A549 (cell line): ENCODE data around the gene STX8. TPM values are rescaled to one million over a fixed set of nuclear protein-coding genes. Genes with fewer than 3 reads are reported as not detected.

ENCODE experiments used
- ATAC-seq, 2 experiments: fragments of 200-7000 bp in 1 of 2; fragments of >200 bp in 1 of 2; cut with Nextera tagmentation in 1 of 2; cut with Tn5 transposase in 1 of 2; 3 replicates each; pipeline versions ENCODE4 v1.8.0 to v1.9.1; 2018 to 2020; ENCODE audit warnings: mild to moderate bottlenecking in 1 of 2, moderate library complexity in 1 of 2
- CTCF ChIA-PET: fragments of 300-600 bp; sonication (Branson Sonifier 250); formaldehyde crosslinking; extraction: SDS; loops from one replicate; lab custom pipeline; 2021; ENCODE audit warnings: antibody characterized with exemption, inconsistent platforms; lab: Yijun Ruan, JAX
- POLR2A ChIA-PET: fragments of 350-600 bp; formaldehyde crosslinking; extraction: SDS; loops from one replicate; lab custom pipeline; 2021; ENCODE audit warnings: antibody characterized with exemption, inconsistent platforms; lab: Yijun Ruan, JAX
- DNase-seq, 2 experiments: peaks; one replicate each; pipeline versions ENCODE4 v3.0.0 to v3.0.0-alpha.2; 2011 to 2016; ENCODE audit warnings: low read depth in 1 of 2, low spot score in 1 of 2
- FAIRE-seq: peaks from 2 replicates; lab custom pipeline; 2011; peaks lifted over from hg19 to GRCh38; lab: Jason Lieb, UNC
- H3K27ac ChIP-seq, 2 experiments: fragments of >200 bp; sonication (Bioruptor Twin); formaldehyde crosslinking; 3 replicates each; pipeline ENCODE4 v1.5.1; 2016 to 2017
- H3K4me1 ChIP-seq: fragments of >200 bp; sonication (Bioruptor Twin); formaldehyde crosslinking; 3 replicates; pipeline ENCODE4 v1.6.1; 2016
- H3K4me2 ChIP-seq: fragments of >200 bp; sonication (Bioruptor Twin); formaldehyde crosslinking; 3 replicates; pipeline ENCODE4 v1.6.1; 2016
- H3K4me3 ChIP-seq: fragments of >200 bp; sonication (Bioruptor Twin); formaldehyde crosslinking; 3 replicates; pipeline ENCODE4 v1.5.1; 2016
- H3K9me3 ChIP-seq: fragments of >200 bp; sonication (Bioruptor Twin); formaldehyde crosslinking; 3 replicates; pipeline ENCODE4 v1.6.1; 2016
- CEBPB ChIP-seq, 2 experiments: fragments of >200 bp in 1 of 2; sonication (Bioruptor Twin) in 1 of 2; formaldehyde crosslinking in 1 of 2; IDR thresholded peaks; 2 replicates each; pipeline ENCODE4 v1.6.1; 2012 to 2016
- CHD2 ChIP-seq: fragments of 150-350 bp; IDR thresholded peaks from 2 replicates; pipeline ENCODE4 v1.6.1; 2014; ENCODE audit warnings: low read length; ENCODE audit not compliant: partially characterized antibody
- CHD4 ChIP-seq: fragments of 200-600 bp; sonication (generic); IDR thresholded peaks from 2 replicates; pipeline ENCODE4 v1.6.1; 2016; ENCODE audit warnings: antibody characterized with exemption, mild to moderate bottlenecking, borderline replicate concordance
- EHF ChIP-seq: fragments of 250-450 bp; sonication (Bioruptor Pico); IDR thresholded peaks from 2 replicates; pipeline ENCODE4 v1.5.0; 2020; ENCODE audit warnings: mild to moderate bottlenecking
- FOSB ChIP-seq: fragments of 250-450 bp; sonication (Bioruptor Pico); IDR thresholded peaks from 2 replicates; pipeline ENCODE4 v1.5.0; 2020; ENCODE audit warnings: mild to moderate bottlenecking, moderate library complexity
- FOSL2 ChIP-seq, 2 experiments: fragments of 450-650 bp in 1 of 2; fragments of >200 bp in 1 of 2; sonication (Bioruptor Twin) in 1 of 2; formaldehyde crosslinking; IDR thresholded peaks; 2 replicates each; pipeline versions ENCODE4 v1.5.0 to v1.6.1; 2016 to 2020; ENCODE audit warnings: mild to moderate bottlenecking in 1 of 2, moderate library complexity in 1 of 2
- HDAC2 ChIP-seq: fragments of 200-600 bp; sonication (generic); IDR thresholded peaks from 2 replicates; pipeline ENCODE4 v1.6.1; 2016
- HOXB5 ChIP-seq: fragments of 250-450 bp; sonication (Bioruptor Pico); IDR thresholded peaks from 2 replicates; pipeline ENCODE4 v1.5.0; 2020; ENCODE audit warnings: mild to moderate bottlenecking, moderate library complexity
- JUN ChIP-seq, 2 experiments: fragments of >200 bp; sonication (Bioruptor Twin); formaldehyde crosslinking; IDR thresholded peaks; 2 replicates in 1 of 2; 3 replicates in 1 of 2; pipeline ENCODE4 v1.6.1; 2016 to 2017
- KDM1A ChIP-seq: fragments of 200-600 bp; sonication (generic); IDR thresholded peaks from 2 replicates; pipeline ENCODE4 v1.6.1; 2016; ENCODE audit warnings: low read depth, mild to moderate bottlenecking
- MAFK ChIP-seq: fragments of 450-650 bp; IDR thresholded peaks from 2 replicates; pipeline ENCODE4 v1.6.1; 2014; ENCODE audit not compliant: partially characterized antibody
- MAZ ChIP-seq: fragments of 150-350 bp; IDR thresholded peaks from 2 replicates; pipeline ENCODE4 v1.6.1; 2014; ENCODE audit warnings: antibody characterized with exemption, low read depth, low read length, borderline replicate concordance
- NFE2L2 ChIP-seq: fragments of 150-350 bp; conservative IDR thresholded peaks from 2 replicates; pipeline ENCODE4 v1.6.1; 2014; ENCODE audit warnings: low read length
- NR3C1 ChIP-seq: fragments of >200 bp; sonication (Bioruptor Twin); formaldehyde crosslinking; IDR thresholded peaks from 3 replicates; pipeline ENCODE4 v1.6.1; 2017
- PHF8 ChIP-seq: fragments of 200-600 bp; sonication (generic); IDR thresholded peaks from 2 replicates; pipeline ENCODE4 v1.6.1; 2016; ENCODE audit warnings: low read depth, mild to moderate bottlenecking, antibody characterized with exemption, moderate library complexity, borderline replicate concordance
- POLR2A ChIP-seq: IDR thresholded peaks from 2 replicates; pipeline ENCODE4 v1.6.1; 2012; ENCODE audit warnings: mild to moderate bottlenecking, low read length
- POLR2AphosphoS2 ChIP-seq: conservative IDR thresholded peaks from 2 replicates; pipeline ENCODE4 v1.6.1; 2012; ENCODE audit warnings: low read length, improper control_type of control experiment, inconsistent platforms
- SMC3 ChIP-seq: fragments of >200 bp; sonication (Bioruptor Twin); formaldehyde crosslinking; IDR thresholded peaks from 3 replicates; pipeline ENCODE4 v1.6.1; 2018; ENCODE audit warnings: inconsistent platforms
- ZFP36 ChIP-seq: fragments of 450-650 bp; IDR thresholded peaks from 2 replicates; pipeline ENCODE4 v1.6.1; 2014; ENCODE audit warnings: borderline replicate concordance; ENCODE audit not compliant: partially characterized antibody
- ZNF302 ChIP-seq: fragments of 250-450 bp; sonication (Bioruptor Pico); IDR thresholded peaks from 2 replicates; pipeline ENCODE4 v1.9.0; 2021; ENCODE audit warnings: inconsistent platforms, mild to moderate bottlenecking, moderate library complexity
- ZSCAN20 ChIP-seq: fragments of 250-450 bp; sonication (Bioruptor Pico); IDR thresholded peaks from 2 replicates; pipeline ENCODE4 v1.8.0; 2022; ENCODE audit warnings: mild to moderate bottlenecking, moderate library complexity
- WGBS: methylation state at CpG from one replicate; pipeline ENCODE4 v1.1.6; 2017; ENCODE audit errors: missing lambda C conversion rate; 5-methylcytosine and 5-hydroxymethylcytosine counted together
- polyA plus RNA-seq, 4 experiments: library from polyadenylated mRNA; depleted of rRNA in 3 of 4; stranded (reverse); fragments of >200 nt; fragmentation: RNase III in 1 of 4; extraction: RNeasy Plus Mini Kit Qiagen cat#74134 plus additional on column Dnase treatment in 1 of 4; gene quantifications; 2 replicates in 3 of 4; 3 replicates in 1 of 4; pipeline ENCODE4 v1.2.3, GENCODE V29; 2011 to 2017
- TF ChIP-seq, protein P1 (sequence below): fragments of >200 bp; sonication (Bioruptor Twin); formaldehyde crosslinking; IDR thresholded peaks from 3 replicates; pipeline ENCODE4 v1.6.1; 2016
- TF ChIP-seq, protein P2 (sequence below): fragments of 250-450 bp; sonication (Bioruptor Pico); IDR thresholded peaks from 2 replicates; pipeline ENCODE4 v1.5.0; 2021; ENCODE audit warnings: mild to moderate bottlenecking, moderate library complexity, borderline replicate concordance
- TF ChIP-seq, protein P3 (sequence below): fragments of 150-350 bp; IDR thresholded peaks from 2 replicates; pipeline ENCODE4 v1.6.1; 2014; ENCODE audit warnings: low read depth, mild to moderate bottlenecking, low read length

STX8 gene
- polyA plus RNA-seq, 2 of the 4 experiments (the other 2 are of a cell fraction) = 93.6 to 168 TPM

DNA sequence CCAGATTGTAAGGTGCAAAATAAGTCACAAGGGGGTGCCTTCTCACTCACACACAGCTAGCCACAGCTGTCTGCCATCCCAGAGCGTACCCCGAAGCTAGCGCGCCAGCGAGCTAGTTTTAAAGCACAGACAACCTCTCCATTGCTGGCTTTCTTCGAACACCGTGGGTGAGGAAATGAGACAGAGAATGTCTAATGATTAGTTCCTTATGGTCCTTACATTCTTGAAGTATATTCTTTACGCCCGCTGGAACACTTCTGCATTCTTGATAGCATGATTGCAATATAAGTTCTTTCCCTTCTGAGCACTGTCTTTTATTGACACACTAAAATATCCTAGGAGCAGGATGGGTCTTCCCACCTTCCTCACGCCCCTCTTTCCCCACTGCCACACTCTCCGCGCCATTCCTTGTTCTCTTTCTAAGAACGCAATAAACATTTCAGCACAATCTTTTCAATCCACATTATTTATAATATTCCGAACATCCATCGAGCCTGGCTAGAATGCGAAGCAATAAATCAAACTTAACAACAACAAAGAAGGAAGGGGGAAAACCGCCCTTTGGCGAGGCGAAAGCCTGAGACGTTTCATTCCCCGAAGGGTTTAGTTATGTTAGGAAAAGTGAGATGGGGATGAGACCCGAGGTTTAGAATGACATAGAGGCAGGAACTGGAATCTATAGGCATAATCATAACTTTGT is 303.0 kb downstream of the STX8 start:
- POLR2A ChIA-PET = no interaction called here
- no peak for DNase-seq
- no peaks in the 10 kb centered on the region for H3K9me3 ChIP-seq
- TF ChIP-seq SMC3 (0 out of 3 replicates have a peak, but pooled peaks have one; percentile 11), CEBPB (IDR thresholded peaks at IDR 0.05) (no peak)
- TF ChIP-seq, all 56 proteins: peak for 1
- no peak overlapping the region for H3K4me2 ChIP-seq
- FAIRE-seq = no peak
- no peak for ATAC-seq
- no peak overlapping the region for H3K4me3 ChIP-seq
- 89% methylated on average over 22 of the region's 22 CpGs for WGBS
- CTCF ChIA-PET = interaction anchor here (1.1 to 4.0 kb wide), 2 partner anchors 8 to 19 kb away, joined by 3 to 15 read pairs; no protein-coding TSS in a partner anchor
- no peak overlapping the region for H3K27ac ChIP-seq
- no peaks in the 10 kb centered on the region for H3K4me1 ChIP-seq

DNA sequence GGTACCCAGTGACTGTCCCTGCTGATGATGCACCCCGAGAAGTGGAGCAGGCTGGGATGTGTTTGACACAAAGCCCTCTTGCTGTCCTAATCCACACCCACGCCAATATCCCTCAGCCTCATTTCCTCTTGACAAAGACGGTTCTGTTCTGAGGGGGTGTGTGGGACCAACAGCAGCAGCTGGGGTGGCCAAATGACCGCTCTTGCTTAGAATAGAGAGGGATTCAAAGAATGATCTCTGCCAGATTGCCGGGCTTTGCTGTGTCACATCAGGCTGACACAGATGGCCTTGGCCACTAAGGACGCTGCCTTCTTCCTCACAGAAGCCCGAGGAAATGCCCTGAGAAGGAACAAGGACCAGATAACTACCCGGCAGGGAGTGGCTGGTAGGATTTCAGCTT is 303.6 kb downstream of the STX8 start:
- Histone ChIP-seq H3K9me3 (no peaks in the 10 kb centered on the region), H3K4me3 (no peak overlapping the region), H3K4me2 (no peak overlapping the region), H3K4me1 (no peaks in the 10 kb centered on the region), H3K27ac (no peak overlapping the region)
- ChIA-PET POLR2A (no interaction called here), CTCF (interaction anchor here (1.1 to 4.0 kb wide), 2 partner anchors 8 to 20 kb away, joined by 3 to 15 read pairs; no protein-coding TSS in a partner anchor)
- no peak for DNase-seq
- TF ChIP-seq HDAC2 (no peak), FOSB (CRISPR knock-in tag) (no peak), NFE2L2 (no peak), JUN (IDR thresholded peaks at IDR 0.05) (no peak), EHF (CRISPR knock-in tag) (no peak), KDM1A (no peak), ZSCAN20 (CRISPR knock-in tag) (no peak), CHD4 (no peak), MAFK (no peak), CHD2 (no peak)
- TF ChIP-seq, protein P1, sequence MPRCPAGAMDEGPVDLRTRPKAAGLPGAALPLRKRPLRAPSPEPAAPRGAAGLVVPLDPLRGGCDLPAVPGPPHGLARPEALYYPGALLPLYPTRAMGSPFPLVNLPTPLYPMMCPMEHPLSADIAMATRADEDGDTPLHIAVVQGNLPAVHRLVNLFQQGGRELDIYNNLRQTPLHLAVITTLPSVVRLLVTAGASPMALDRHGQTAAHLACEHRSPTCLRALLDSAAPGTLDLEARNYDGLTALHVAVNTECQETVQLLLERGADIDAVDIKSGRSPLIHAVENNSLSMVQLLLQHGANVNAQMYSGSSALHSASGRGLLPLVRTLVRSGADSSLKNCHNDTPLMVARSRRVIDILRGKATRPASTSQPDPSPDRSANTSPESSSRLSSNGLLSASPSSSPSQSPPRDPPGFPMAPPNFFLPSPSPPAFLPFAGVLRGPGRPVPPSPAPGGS = no peak
- WGBS = 83% methylated on average over 8 of the region's 8 CpGs
- no peak for ATAC-seq
- no peak for FAIRE-seq

DNA sequence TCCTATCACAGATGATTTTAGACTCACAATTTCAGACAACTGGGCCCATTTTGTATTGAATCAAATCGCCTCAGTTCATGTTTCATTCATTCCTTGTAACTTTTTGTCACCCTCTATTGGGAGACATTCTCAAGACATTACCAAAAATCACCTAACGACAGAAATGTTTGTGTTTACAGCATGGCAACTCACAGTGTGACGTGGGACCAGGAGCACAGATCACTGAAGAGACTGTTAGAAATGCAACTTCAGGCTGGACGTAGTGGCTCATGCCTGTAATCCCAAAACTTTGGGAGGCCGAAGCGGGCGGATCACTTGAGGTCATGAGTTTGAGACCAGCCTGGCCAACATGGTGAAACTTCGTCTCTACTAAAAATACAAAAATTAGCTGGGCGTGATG is 304.7 kb downstream of the STX8 start:
- ChIA-PET POLR2A (no interaction called here), CTCF (no interaction called here)
- whole genome bisulfite sequencing = 89% methylated on average over 9 of the region's 9 CpGs
- DNase-seq (no peak), ATAC-seq (no peak), FAIRE-seq (no peak)
- no peak overlapping the region for H3K4me3 ChIP-seq
- no peak overlapping the region for H3K27ac ChIP-seq
- no peak for TF ChIP-seq NR3C1
- TF ChIP-seq CHD4 = no peak
- TF ChIP-seq ZFP36 = no peak
- no peak for TF ChIP-seq MAFK
- no peak for TF ChIP-seq POLR2A
- TF ChIP-seq MAZ = no peak
- TF ChIP-seq SMC3 = no peak
- TF ChIP-seq, protein P2, sequence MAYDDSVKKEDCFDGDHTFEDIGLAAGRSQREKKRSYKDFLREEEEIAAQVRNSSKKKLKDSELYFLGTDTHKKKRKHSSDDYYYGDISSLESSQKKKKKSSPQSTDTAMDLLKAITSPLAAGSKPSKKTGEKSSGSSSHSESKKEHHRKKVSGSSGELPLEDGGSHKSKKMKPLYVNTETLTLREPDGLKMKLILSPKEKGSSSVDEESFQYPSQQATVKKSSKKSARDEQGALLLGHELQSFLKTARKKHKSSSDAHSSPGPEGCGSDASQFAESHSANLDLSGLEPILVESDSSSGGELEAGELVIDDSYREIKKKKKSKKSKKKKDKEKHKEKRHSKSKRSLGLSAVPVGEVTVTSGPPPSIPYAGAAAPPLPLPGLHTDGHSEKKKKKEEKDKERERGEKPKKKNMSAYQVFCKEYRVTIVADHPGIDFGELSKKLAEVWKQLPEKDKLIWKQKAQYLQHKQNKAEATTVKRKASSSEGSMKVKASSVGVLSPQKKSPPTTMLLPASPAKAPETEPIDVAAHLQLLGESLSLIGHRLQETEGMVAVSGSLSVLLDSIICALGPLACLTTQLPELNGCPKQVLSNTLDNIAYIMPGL (CRISPR knock-in tag) = no peak
- no peak for TF ChIP-seq FOSL2 (IDR thresholded peaks at IDR 0.05)
- no peak for TF ChIP-seq FOSL2 (CRISPR knock-in tag; IDR thresholded peaks at IDR 0.05)
- no peak for TF ChIP-seq ZNF302 (CRISPR knock-in tag)
- TF ChIP-seq HOXB5 (CRISPR knock-in tag) = no peak
- TF ChIP-seq POLR2AphosphoS2 = no peak
- no peak for TF ChIP-seq PHF8
- TF ChIP-seq, protein P3, sequence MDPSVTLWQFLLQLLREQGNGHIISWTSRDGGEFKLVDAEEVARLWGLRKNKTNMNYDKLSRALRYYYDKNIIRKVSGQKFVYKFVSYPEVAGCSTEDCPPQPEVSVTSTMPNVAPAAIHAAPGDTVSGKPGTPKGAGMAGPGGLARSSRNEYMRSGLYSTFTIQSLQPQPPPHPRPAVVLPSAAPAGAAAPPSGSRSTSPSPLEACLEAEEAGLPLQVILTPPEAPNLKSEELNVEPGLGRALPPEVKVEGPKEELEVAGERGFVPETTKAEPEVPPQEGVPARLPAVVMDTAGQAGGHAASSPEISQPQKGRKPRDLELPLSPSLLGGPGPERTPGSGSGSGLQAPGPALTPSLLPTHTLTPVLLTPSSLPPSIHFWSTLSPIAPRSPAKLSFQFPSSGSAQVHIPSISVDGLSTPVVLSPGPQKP = no peak
- no peak overlapping the region for H3K4me2 ChIP-seq
- no peaks in the 10 kb centered on the region for H3K4me1 ChIP-seq
- no peaks in the 10 kb centered on the region for H3K9me3 ChIP-seq
